Measurements from ENCODE around the gene VSTM2B.
"Not testable (repeated sequence)": the region's sequence is repeated elsewhere in the genome, so short reads cannot be mapped to it uniquely, and the experiment has no call there.

Gene VSTM2B

DNA sequence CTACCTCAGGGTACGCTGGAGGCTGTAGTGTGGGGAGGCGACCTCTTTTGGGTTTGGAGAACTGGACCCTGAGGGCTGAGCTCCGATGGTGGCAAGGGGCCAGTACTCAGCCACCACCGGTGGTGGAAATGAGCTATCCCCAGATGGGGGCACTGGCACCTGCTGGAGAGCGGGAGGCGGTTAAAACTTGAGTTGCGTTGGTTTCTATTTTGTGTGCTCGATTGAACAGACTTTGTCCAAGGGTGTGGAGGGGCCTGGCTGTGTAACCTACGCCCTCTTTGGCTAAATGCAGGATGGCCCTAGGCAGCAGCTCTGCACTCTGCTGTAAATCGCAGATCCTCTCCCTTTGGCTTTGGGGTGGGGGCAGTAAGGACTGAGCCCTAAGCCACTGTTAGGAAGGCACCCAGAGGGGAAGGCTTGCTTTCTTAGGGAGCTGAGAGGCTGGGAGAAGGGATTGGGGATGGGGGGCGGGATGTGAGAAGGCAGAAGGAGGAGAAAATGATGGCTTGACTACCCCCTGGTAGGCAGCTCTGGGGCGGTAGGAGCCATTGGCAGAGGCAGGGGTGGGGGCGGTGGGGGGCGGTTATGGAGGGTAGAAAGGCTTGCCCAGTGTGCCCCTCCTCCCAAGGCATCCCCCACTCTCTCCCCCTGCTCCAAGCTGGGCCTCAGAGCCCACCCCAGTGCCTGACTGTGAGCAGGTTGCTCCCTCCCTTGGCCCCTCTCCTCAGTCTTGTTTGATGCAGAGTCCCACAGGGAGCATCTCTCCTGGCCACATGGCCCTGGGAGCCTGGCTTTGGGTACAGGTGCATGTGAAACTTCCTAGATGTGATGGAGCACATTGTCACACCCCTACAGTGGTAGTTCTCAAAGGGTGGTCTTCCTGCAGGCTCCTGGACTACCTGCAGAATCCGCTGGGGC, 5.0 kb downstream of the VSTM2B start:
- no peak for DNase-seq (ENCODE audit: low read depth)

DNA sequence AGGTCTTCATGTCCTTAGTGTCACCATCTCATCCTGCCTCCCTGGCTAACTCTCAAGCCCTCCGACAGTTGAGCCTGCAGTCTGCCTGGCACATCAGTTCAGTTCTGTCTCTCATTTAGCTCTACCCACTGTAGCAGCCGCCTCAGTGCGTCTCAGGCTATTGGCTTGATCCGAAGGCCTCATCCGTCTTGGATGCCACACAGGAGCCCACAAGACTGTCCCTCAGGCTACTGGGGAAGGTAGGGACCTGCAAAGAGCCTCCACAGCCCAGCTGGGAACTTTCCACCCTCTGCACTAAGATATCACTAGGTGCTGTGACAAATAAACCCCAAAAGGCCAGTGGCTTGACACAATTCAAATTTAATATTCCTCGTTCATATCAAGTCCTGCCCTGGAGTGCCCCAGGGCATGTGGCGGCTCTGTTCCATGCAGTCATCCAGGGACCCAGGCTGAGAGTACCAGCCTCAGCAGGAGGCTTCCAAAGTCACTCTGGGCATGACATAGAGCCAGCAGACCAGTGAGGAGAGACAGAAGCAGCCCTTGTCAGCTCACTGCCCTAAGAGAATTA, 5.7 kb downstream of the VSTM2B start:
- DNase-seq (ENCODE audit: low read depth), result no peak

DNA sequence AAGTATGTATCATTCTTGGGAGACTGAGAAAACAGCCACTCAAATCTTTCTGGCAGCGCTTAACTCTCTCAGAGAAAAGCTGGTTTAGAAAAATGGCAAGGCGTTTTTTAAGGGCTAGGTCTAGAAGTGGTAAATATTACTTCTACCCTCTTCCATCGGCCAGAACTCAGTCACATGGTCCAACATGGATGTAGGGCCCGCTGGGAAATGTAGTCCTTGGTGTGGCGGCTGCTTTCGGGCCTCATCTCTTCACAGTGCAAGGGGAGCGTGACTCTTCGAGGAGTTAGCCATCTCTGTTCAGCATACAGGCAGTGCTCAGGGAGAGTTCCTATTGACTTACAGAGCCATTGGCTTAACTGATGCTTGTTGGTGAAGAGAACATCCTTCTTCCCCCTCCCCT, 6.3 kb downstream of the VSTM2B start:
- no peak for DNase-seq (ENCODE audit: low read depth)

DNA sequence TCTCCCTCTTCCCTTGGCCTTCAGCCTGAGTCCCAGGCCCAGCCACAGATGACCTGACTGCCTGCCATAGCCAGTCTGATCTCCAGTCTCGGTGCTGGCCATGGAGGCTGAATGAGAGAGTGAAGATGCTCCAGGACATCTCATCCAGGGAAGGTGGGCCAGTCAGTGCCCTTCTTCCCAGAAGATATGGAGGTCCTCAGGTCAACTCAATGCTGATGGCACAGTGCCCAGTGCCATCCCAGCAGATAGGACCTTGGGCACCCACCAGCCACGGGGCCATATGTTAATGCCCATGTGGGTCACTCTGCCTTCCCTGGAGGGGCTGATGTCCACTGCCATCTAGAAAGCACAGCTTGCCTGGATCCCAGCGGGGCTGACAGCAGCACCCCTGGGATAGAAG, 7.2 kb downstream of the VSTM2B start:
- no peak for DNase-seq (ENCODE audit: low read depth)

DNA sequence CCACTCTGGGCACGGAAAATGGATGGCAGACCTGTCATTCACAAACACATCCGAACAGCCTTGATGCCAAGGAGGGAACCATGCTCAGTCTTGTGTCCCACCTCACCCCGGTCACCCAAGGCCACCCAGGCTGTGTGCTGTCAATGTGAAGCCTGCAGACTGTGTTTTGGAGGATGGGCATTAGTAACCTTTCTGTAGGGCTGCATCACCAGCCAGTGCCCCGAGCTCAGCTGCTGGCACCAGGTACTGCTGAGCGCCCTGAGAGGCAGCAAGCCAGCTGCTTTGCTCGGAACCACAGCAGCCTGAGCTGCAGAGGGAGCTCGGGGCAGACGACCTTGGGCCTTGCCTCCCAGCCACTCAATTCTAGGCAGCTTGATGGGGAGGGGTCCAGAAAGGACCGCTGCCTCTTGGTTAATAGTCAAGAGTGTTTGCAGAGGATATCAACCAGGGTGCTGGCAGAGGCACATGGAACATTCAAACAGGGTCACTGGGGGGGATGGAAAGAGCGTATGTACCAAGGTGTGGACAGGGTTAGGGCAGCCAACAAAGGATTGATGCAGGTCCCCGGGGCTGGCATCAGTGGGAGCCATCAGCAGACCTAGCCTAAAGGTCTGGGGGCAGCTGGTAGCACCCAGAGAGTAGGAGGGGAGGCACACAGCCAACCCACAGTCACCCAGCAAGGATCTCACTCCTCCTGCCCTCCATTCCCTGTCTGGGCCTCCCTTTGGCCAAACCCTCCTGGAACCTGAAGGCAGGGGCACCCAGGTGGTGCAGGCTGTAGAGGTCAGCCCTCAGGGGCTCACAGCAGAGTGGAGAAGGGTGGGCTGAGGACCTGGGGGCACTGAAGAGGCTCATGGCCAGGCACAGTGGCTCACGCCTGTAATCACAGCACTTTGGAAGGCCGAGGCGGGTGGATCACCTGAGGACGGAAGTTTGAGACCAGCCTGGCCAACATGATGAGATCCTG, 8.1 kb downstream of the VSTM2B start:
- no peak for DNase-seq (ENCODE audit: low read depth)

DNA sequence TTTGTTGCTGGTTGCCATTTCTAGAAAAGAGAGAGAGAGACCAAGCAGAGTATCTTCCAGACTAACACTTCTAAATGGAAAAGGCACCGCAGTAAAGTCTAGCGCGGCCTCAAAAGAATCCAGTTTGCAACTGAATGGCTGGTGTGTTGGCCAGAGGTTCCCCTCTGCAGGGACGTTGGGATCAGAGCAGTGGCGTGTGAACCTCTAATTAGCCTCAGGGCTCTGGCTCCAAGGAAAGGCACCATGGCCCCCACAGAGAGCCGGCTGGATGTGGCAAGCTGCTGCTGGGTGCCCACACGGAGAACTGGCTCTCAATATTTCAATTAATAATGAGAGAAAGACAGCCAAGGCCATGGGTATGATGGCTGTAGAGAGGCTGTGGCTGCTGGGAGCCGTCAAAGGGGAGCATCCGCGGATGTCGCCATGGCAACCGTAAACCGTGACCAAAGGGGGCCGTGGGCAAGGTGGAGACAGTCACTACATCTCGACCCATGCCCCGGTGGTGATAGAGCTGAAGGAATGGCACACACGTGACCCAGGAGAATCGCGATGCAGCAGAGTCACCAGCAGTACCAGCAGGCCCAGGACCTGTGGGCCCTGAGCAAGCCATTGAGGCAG, 9.5 kb downstream of the VSTM2B start:
- no peak for DNase-seq (ENCODE audit: low read depth)

DNA sequence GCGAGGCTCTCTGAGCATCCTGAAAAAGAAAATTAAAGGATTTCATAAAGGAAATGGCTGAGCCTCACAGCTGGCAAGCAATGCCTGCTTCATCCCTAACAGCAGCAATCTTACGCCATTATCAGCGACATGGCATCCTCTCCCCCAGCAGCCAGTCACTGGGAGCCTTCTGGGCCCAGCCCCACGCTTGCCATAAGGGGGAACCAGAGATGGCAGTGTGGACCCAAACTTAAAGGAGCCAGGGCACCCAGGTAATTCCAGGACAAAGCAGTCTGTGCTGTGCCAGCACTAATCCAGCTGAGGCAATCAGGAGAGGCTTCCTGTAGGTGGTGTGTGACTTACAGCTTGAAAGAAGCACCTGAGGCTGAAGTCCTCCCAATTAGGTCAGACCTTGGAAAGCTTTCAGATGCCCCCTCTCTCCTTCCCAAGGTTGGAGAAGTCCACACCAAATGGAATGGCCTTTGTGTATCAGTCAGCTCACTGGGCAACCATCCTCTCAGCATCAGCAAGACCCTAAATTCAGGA, 10.3 kb downstream of the VSTM2B start:
- no peak for DNase-seq (ENCODE audit: low read depth)

DNA sequence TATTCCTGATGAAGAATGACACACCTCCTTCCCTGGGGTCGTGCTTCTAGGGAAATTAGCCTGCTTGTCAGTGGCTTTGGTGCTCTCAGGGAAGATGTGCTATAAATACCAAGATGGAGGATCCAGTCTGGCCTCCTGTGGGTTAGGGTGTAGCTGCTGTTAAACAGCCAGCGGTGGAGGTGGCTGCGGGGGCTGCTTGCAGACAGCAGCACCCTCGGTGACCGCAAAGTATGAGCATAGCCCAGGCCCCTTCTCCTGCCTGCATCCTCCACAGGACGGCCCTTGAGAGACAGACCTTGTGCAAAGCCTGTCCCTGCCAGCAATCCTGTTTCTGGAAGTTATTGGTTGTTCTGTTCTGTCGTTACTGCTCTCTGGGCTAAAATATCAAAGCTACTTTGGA, 11.4 kb downstream of the VSTM2B start:
- no peak for DNase-seq (ENCODE audit: low read depth)

DNA sequence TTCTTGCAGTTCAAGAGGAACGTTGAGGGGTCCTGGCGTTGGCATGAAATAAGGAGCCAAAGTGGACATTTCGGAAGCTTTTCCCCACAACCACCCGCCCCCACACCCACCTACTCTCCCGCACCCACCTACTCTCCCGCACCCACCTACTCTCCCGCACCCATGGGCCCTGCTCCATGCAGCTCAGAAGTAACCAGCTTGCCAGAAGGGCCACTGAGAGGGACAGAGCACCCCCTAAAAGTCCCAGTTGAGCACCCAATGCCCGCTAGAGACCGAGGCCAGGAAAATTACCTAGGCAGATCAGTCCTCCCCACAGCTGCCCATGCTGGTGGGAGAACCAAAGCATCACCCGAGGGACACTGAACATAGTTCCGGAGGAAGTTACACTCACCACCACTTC, 11.8 kb downstream of the VSTM2B start:
- DNase-seq (ENCODE audit: low read depth), result no peak

DNA sequence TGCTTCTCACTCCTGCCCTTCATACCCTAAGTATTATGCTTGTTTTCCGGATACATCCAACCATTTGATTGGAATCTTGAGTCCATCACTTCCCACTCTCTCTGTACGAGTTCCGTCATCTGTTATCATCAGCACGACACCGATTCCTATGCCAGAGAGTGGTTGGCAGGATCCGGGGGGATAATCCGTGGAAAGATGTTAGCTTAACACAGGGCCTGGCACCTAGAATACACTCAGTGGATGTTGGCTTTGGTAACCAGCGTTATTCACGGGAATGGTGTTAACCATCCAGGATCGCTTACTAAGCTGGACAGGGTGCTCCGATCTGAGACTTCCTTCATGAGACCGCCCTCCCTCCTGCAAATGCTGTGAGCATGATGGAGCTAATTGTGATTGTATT, 12.4 kb downstream of the VSTM2B start:
- no peak for DNase-seq (ENCODE audit: low read depth)

DNA sequence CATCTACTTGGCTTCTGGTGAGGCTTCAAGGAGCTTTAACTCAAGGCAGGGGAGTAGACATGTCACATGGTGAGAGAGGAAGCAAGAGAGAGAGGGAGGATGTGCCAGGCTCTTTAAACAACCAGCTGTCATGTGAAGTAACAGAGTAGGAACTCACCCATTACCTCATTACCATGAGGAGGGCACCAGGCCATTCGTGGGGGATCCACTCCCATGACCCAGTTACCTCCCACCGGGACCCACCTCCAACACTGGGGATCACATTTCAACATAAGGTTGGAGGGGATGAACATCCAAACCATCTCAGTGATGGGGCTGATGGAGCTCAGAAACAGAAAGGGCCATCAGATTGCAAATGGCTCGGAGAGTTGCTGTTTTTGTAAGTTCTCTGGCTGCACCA, 12.9 kb downstream of the VSTM2B start:
- DNase-seq (ENCODE audit: low read depth), result no peak

DNA sequence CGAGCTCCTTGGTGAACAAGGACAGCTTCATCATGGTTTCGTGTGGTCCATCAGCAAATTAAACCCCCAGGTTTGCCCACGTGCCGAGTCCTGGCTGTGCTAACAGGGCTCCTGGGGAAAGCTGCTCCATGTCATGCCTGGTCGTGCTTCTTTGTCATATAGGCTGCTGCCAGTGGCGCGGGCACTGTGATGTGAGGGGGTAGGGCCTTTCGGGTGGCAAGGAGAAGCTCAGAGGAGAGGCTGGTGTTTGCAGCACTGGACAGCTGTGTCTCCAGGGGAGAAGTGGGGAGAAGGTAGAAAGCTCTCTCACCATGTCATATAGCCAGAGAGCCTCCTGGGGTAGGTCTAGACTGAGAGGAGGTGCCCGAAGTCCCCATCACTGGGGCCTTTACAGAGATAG, 13.3 kb downstream of the VSTM2B start:
- no peak for DNase-seq (ENCODE audit: low read depth)

DNA sequence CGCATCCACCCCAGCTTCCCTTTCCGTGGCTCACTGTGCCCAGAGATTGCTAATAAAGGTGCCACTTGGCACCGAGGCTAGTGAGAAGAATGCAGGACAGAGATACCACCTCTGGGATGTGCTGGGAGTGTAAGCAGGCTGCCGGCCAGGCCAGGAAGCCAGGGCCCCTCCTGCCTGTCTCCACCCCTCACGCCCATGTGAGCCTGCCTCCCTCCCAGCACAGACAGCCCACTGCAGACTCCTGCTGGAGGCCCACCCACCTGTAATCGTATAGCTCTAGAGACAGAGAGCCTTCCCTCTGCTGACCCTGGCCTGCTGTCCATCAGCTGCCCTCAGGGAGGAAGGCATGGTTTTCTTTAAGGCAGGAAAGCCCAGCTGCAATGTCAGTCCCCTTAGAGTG, 13.9 kb downstream of the VSTM2B start:
- DNase-seq (ENCODE audit: low read depth), result no peak

DNA sequence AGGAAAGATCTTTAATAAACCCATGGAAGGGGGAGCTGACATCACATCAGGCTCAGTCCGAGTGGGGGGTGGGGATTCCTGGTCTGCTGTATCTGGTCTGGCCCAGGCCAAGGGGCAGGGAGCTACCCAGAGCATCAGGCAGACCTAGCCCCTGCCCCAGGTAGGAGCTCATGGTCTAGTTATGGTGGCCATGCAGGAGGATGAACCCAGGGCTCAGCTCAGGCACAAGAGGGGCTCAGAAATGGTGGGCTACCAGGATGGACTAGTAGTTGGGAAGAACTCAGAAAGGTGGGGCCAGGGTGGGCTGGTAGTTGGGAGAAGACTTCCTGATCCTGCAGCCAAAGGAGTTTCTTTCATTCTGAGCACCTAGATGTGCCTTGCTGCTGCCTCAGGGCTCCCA, 14.3 kb downstream of the VSTM2B start:
- no peak for DNase-seq (ENCODE audit: low read depth)

DNA sequence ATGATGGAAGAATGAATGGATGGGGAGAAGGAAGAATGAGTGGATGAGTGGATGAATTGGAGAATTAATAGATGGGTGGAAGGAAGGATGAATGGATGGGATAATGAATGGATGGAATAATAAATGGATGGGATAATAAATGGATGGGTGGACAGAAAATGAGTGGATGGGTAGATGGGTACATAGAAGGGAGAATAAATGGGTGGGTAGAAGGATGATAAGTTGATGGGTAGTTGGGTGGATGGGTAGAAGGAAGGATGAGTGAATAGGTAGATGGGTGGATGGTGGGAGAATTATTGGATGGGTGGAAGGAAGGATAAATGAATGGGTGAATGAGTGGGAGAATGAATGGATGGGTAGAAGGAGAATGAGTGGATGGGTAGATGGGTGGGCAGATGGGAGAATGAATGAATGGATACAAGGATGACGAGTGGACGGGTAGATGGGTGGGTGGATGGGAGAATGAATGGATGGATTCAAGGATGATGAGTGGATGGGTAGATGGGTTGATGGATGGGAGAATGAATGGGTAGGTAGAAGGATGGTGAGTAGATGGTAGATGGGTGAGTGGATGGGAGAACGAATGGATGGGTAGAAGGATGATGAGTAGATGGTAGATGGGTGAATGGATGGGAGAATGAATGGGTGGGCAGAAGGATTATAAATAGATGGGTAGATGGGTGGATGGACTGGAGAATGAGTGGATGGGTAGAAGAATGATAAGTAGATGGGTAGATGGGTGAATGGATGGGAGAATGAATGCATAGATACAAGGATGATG, 15.9 kb downstream of the VSTM2B start:
- DNase-seq (ENCODE audit: low read depth), result no peak

DNA sequence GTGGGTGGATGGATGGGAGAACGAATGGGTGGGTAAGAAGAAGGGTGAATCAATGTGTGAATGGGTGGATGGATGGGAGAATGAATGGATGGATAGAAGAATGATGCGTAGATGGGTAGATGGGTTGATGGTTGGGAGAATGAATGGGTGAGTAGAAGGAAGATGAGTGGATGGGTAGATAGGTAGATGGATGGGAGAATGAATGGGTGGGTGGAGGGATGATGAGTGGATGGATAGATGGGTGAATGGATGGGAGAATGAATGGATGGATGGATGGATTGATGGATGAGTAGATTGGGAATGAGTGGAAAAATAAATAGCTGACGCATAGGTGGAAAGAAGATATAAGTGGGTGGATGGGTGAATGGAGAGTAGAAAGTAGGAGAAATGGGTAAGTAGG, 16.5 kb downstream of the VSTM2B start:
- DNase-seq (ENCODE audit: low read depth), result no peak

DNA sequence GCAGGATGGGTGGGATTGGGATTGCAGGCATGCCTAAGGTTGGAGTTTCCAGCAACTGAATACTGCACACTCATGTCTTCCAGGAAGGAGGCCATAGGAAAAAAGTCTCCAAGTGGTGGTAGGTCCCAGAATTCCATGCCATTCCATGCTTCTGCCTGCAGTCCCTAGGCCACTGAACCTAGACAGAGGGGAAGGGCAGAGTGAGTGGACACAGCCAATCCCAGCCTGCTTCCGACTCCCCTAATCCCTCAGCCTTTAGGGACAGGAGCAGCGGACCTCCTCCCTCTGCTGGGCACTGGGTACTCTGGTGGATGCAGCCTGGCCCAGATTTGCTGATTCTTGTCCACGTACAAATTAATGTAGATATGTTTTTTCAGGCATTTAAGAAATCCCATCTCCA, 17.0 kb downstream of the VSTM2B start:
- no peak for DNase-seq (ENCODE audit: low read depth)

DNA sequence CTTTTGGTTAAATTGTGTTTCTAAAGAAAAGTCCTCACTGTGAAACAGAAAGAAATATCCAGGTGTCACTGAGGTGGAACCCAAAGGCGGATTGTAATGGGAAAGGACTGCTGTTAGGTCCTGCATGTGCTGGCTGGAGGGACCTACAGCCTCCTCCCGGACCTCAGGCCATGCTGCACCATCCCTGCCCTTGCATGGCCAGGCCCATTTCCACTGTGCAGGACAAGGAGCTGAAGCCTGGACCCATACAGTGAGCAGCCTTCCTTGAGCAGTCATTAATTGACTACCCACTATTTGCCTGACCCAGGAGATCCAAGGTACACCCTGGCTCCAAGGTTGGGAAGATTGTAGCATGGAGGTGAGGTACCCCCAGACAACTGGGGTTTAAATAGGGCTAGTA, 17.6 kb downstream of the VSTM2B start:
- no peak for DNase-seq (ENCODE audit: low read depth)

DNA sequence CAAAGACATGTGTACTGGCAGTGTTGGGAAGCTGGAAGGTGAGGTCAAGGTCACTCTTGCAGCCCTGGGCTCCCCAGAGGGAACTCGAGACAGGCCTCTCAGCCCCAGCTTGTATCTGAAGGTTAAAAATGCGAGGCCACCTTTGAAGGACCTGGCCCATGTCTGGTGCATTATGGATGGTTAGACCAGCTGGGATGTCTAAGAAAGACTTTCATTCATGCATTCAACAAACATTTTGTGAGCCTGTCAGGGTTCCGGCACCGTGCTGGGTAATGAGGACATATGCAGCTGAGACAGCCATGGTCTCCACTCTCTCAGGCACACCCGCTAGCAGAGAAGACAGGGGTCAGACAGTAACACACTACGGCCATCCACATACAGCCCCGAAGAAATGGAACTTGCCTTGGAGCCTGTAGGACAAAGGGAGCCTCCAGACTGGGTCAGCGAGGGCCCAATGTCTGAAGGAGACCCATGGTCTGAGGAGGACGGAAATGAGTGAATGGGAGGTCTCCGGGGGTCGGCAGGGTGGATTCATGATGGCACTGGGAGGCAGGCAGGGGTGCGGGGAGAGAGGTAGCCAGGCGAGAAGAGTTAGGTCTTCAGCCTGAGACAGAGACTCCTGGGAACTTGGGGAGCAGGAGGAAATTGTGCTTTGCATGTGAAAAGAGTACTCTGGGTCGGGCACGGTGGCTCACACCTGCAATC, 19.0 kb downstream of the VSTM2B start:
- no peak for DNase-seq (ENCODE audit: low read depth)

DNA sequence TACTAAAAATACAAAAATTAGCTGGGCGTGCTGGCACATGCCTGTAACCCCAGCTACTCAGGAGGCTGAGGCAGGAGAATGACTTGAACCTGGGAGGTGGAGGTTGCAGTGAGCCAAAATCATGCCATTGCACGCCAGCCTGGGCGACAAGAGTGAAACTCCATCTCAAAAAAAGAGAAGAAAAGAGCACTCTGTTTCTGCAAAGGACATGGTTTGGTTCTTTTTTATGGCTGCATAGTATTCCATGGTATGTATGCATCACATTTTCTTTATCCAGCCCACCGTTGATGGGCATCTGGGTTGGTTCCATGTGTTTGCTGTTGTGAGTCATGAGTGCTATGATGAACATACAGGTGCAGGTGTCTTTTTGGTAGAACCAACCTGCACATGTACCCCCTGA, 19.7 kb downstream of the VSTM2B start:
- not testable (repeated sequence) for DNase-seq (ENCODE audit: low read depth)

Measured in activated gamma-delta T cell treated with anti-CD3 and anti-CD28 coated beads, Interleukin-2, amount 50 U/mL, for 16 hours (primary cell).